ENCODE measurements around the gene SASS6.

Gene SASS6

DNA sequence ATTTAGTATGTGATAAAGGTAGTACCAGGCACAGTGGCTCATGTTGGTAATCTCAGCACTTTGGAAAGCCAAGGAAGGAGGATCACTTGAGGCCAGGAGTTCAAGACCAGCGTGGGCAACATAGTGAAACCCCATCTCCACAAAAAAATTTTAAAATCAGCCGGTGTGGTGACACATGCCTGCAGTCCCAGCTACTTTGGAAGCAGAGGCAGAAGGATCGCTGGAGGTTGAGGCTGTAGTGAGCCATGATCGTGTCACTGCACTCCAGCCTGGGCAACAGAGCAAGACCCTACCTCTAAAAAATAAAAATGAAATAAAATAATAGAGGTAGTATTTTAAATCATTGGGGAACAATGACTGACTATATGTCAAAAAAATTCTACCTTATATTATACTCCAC lies 17.2 kb downstream of the SASS6 start:
- TF ChIP-seq, protein P1, sequence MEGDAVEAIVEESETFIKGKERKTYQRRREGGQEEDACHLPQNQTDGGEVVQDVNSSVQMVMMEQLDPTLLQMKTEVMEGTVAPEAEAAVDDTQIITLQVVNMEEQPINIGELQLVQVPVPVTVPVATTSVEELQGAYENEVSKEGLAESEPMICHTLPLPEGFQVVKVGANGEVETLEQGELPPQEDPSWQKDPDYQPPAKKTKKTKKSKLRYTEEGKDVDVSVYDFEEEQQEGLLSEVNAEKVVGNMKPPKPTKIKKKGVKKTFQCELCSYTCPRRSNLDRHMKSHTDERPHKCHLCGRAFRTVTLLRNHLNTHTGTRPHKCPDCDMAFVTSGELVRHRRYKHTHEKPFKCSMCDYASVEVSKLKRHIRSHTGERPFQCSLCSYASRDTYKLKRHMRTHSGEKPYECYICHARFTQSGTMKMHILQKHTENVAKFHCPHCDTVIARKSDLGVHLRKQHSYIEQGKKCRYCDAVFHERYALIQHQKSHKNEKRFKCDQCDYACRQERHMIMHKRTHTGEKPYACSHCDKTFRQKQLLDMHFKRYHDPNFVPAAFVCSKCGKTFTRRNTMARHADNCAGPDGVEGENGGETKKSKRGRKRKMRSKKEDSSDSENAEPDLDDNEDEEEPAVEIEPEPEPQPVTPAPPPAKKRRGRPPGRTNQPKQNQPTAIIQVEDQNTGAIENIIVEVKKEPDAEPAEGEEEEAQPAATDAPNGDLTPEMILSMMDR (IDR thresholded peaks at IDR 0.05; ENCODE audit: borderline replicate concordance, insufficient read depth, low read depth, low read length), result no peak
- H3K4me3 ChIP-seq (ENCODE audit: low read depth, low read length), result no peak overlapping the region

DNA sequence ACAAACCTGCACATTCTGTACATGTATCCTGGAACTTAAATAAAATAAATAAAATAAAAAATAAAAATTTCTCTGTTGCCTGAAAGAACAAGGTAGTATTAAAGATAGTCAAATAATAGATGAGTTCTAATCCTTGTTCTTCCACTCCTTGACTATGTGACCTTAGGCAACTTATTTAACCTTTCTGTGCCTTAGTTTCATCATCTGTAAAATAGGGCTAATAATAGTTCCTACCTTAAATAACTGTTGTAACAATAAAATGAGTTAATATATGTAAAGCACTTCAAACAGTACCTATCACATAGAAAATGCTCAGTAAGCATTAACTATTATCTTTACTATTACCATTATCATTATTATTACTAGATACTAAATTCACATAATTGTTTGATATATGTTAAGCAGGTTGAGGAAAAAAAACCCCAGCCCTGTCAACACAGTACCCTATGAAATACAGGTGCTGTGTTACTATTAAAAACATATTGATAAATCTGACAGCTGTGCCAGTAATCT lies 23.1 kb downstream of the SASS6 start:
- TF ChIP-seq, protein P1 (IDR thresholded peaks at IDR 0.05; ENCODE audit: borderline replicate concordance, insufficient read depth, low read depth, low read length), result no peak
- H3K4me3 ChIP-seq (ENCODE audit: low read depth, low read length), result no peak overlapping the region

DNA sequence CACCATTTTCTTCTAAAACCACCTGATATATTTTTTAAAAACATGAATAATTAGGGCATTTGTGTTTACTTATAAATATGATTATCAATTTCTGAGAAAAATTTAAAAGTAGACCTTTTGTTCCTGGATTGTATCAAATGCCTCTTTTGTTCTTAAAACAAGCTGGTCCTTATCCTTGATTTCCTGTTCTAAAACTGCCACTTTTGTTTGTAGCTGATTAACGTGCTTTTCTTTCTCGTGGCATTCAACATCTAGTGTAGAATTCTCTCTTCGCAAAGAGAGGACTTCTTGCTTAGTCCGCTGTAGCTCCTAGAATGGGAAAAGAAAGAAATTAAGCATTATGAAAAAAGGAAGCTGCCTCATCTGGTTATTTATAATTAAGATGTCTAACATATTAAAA lies 25.0 kb downstream of the SASS6 start:
- no peak overlapping the region for H3K4me3 ChIP-seq (ENCODE audit: low read depth, low read length)
- TF ChIP-seq, protein P1 (IDR thresholded peaks at IDR 0.05; ENCODE audit: borderline replicate concordance, insufficient read depth, low read depth, low read length), result no peak

DNA sequence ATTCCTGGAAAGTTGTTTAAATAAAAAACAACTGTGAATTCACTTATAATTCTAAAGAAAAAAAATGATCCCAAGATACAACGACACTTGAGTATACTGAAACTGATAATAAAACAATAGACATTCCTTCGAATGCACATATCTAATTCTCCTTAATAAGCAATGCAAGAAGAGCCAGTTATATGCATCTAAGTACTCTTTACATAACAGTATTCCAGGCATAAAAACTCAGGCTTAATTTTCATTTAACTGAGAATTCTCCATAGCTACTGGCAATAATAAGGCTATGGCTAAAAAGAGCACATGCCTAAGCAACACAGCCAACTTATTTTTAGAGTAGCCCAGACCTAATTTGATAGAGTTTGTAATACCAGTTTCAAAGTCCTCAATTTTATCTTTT lies 31.2 kb downstream of the SASS6 start:
- TF ChIP-seq, protein P1 (IDR thresholded peaks at IDR 0.05; ENCODE audit: borderline replicate concordance, insufficient read depth, low read depth, low read length), result no peak
- no peak overlapping the region for H3K4me3 ChIP-seq (ENCODE audit: low read depth, low read length)

DNA sequence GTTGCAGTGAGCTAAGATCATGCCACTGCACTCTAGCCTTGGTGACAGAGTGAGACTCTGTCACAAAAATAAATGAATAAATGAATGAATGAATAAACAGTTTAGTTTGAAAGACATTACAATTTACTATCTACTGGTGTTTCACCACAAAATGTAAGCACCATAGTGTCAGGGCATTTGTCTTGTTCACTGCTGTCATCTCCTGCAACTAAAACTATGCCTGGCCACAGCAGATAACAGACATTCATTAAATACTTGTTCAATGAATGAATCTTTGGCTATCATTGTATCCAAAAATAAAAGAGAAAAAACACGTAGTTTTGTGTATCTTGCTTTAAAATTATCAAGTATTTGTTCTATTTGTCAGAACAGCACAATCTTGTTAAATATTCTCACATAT lies 32.5 kb downstream of the SASS6 start:
- TF ChIP-seq, protein P1 (IDR thresholded peaks at IDR 0.05; ENCODE audit: borderline replicate concordance, insufficient read depth, low read depth, low read length), result no peak
- H3K4me3 ChIP-seq (ENCODE audit: low read depth, low read length), result no peak overlapping the region

DNA sequence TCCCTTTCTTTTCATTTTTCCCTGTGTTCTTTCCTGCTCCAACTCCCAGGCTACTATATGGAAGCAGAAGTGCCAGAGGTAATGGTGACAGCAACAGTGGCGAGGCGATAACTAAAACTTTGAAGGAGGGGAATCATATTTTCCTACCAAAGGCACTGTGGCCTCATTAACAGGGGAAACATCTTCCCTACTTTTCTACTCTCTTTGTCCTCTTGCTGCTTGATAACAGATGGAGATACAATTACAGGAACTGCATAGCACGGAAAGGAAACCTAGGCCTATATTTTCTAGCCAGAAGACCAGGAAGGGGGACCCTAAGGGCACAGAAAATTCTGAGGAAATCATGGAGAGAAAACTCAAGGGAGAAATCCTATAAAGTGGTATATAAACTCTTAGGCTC lies 42.3 kb downstream of the SASS6 start:
- TF ChIP-seq, protein P1 (IDR thresholded peaks at IDR 0.05; ENCODE audit: borderline replicate concordance, insufficient read depth, low read depth, low read length), result no peak
- no peak overlapping the region for H3K4me3 ChIP-seq (ENCODE audit: low read depth, low read length)

DNA sequence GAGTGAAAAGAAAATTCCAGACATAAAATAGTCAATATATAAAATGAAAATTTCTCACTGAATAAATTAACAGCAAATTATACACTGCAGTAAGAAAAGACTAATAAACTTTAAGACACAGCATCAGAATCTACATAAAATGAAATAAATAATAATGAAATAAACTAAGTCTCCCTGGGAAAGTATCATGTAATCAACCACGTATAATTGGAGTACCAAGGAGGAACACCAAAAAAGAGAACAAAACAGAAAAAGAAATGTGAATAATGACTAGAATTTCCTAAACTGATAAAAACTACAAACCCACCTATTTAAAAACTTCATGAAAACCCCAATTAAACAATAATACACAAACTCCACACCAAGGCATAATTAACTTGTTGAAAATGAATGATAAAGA lies 43.6 kb downstream of the SASS6 start:
- TF ChIP-seq, protein P1 (IDR thresholded peaks at IDR 0.05; ENCODE audit: borderline replicate concordance, insufficient read depth, low read depth, low read length), result no peak
- H3K4me3 ChIP-seq (ENCODE audit: low read depth, low read length), result no peak overlapping the region
